Endothelial cell of umbilical vein (primary cell): ENCODE results near the gene SUMO2. TPM values are rescaled to one million over a fixed set of nuclear protein-coding genes. Genes with fewer than 3 reads are reported as not detected.

Experiments
- BruUV-seq: library from RNA; stranded (reverse); fragments of 400-500 nt; replicated peaks from 2 replicates; lab custom pipeline; 2021; lab: Mats Ljungman, UMichigan
- CTCF ChIA-PET: fragments of 300-600, 350-600 bp; sonication (Branson Sonifier 250); formaldehyde crosslinking; loops from one replicate; lab custom pipeline; 2021; ENCODE audit warnings: antibody characterized with exemption, inconsistent platforms; lab: Charles Lee
- POLR2A ChIA-PET: fragments of 300-600, 350-600 bp; sonication (Branson Sonifier 250); formaldehyde crosslinking; loops from one replicate; lab custom pipeline; 2021; ENCODE audit warnings: antibody characterized with exemption, inconsistent platforms; lab: Charles Lee
- DNase-seq: peaks from one replicate; pipeline ENCODE4 v3.0.0-alpha.2; 2011; ENCODE audit warnings: low read depth, low spot score
- FAIRE-seq: peaks from 2 replicates; lab custom pipeline; 2011; peaks lifted over from hg19 to GRCh38; lab: Jason Lieb, UNC
- H2AFZ ChIP-seq: 2 replicates; pipeline ENCODE4 v1.6.0; 2012; ENCODE audit warnings: low read depth, low read length, control low read depth, inconsistent platforms
- H3K27ac ChIP-seq: 2 replicates; pipeline ENCODE4 v1.5.1; 2011; ENCODE audit warnings: low read depth, mild to moderate bottlenecking, control low read depth, low read length, moderate library complexity; ENCODE audit not compliant: insufficient read depth
- H3K27me3 ChIP-seq, 2 experiments: 2 replicates each; pipeline versions ENCODE4 v1.6.0 to v1.6.1; 2011; ENCODE audit warnings: low read length in 2 of 2, mixed read lengths in 1 of 2; ENCODE audit not compliant: control insufficient read depth in 2 of 2, insufficient read depth in 2 of 2
- H3K36me3 ChIP-seq, 2 experiments: 2 replicates in 1 of 2; 3 replicates in 1 of 2; pipeline ENCODE4 v1.5.1; 2011; ENCODE audit warnings: low read length in 2 of 2, mild to moderate bottlenecking in 1 of 2, moderate library complexity in 1 of 2; ENCODE audit not compliant: control insufficient read depth in 2 of 2, insufficient read depth in 2 of 2; ENCODE audit errors: extremely low read depth in 1 of 2
- H3K4me1 ChIP-seq: 3 replicates; pipeline ENCODE4 v1.5.1; 2011; ENCODE audit warnings: mild to moderate bottlenecking, low read length; ENCODE audit not compliant: control insufficient read depth, insufficient read depth; ENCODE audit errors: extremely low read depth
- H3K4me2 ChIP-seq: 2 replicates; pipeline ENCODE4 v1.6.1; 2011; ENCODE audit warnings: low read length, control low read depth, mixed read lengths; ENCODE audit not compliant: insufficient read depth
- H3K4me3 ChIP-seq, 3 experiments: fragments of 200-600 bp in 1 of 3; sonication (generic), shearing (Covaris generic) in 1 of 3; replicated peaks in 1 of 3; 2 replicates each; pipeline ENCODE4 v1.5.1; 2011 to 2016; ENCODE audit warnings: control low read depth in 3 of 3, low read length in 3 of 3, mild to moderate bottlenecking in 2 of 3, inconsistent platforms in 1 of 3, low read depth in 1 of 3, moderate library complexity in 1 of 3; ENCODE audit not compliant: insufficient read depth in 1 of 3
- H3K79me2 ChIP-seq: 2 replicates; pipeline ENCODE4 v1.6.0; 2012; ENCODE audit warnings: low read length, inconsistent platforms; ENCODE audit not compliant: control insufficient read depth, insufficient read depth
- H3K9ac ChIP-seq: replicated peaks from 2 replicates; pipeline ENCODE3; 2011; ENCODE audit warnings: low read length, control low read depth; ENCODE audit not compliant: insufficient read depth; ENCODE audit errors: extremely low read depth
- H3K9me1 ChIP-seq: replicated peaks from 3 replicates; pipeline ENCODE4 v1.6.0; 2011; ENCODE audit warnings: mild to moderate bottlenecking, low read length; ENCODE audit not compliant: control insufficient read depth, insufficient read depth; ENCODE audit errors: extremely low read depth
- H3K9me3 ChIP-seq: replicated peaks from 2 replicates; pipeline ENCODE4 v1.5.1; 2012; ENCODE audit warnings: low read length, inconsistent platforms; ENCODE audit not compliant: control insufficient read depth, insufficient read depth
- H4K20me1 ChIP-seq: replicated peaks from 2 replicates; pipeline ENCODE3; 2011; ENCODE audit warnings: mild to moderate bottlenecking, low read length; ENCODE audit not compliant: control insufficient read depth, insufficient read depth; ENCODE audit errors: extremely low read depth
- EZH2 ChIP-seq: IDR thresholded peaks from 2 replicates; pipeline ENCODE4 v1.6.1; 2012; ENCODE audit warnings: borderline replicate concordance, low read depth, mild to moderate bottlenecking, moderate library complexity, low read length, inconsistent platforms; ENCODE audit not compliant: severe bottlenecking
- FOS ChIP-seq: IDR thresholded peaks from 2 replicates; pipeline ENCODE4 v1.6.1; 2011; ENCODE audit warnings: mild to moderate bottlenecking, low read length, moderate library complexity, borderline replicate concordance; ENCODE audit not compliant: insufficient read depth
- GATA2 ChIP-seq: IDR thresholded peaks from 2 replicates; pipeline ENCODE4 v1.7.0; 2011; ENCODE audit warnings: low read depth, mild to moderate bottlenecking, moderate library complexity, mixed read lengths, low read length; ENCODE audit not compliant: insufficient read length, insufficient read depth
- JUN ChIP-seq: IDR thresholded peaks from 2 replicates; pipeline ENCODE4 v1.6.1; 2011; ENCODE audit warnings: borderline replicate concordance, low read depth; ENCODE audit not compliant: insufficient read length, insufficient read depth
- MAX ChIP-seq: IDR thresholded peaks from 2 replicates; pipeline ENCODE4 v1.6.1; 2011; ENCODE audit not compliant: insufficient read depth, insufficient read length
- MYC ChIP-seq: IDR thresholded peaks from one replicate; pipeline ENCODE4 v1.6.1; 2011; ENCODE audit warnings: mild to moderate bottlenecking, low read depth, low read length
- POLR2A ChIP-seq: IDR thresholded peaks from 2 replicates; pipeline ENCODE4 v1.6.1; 2012; ENCODE audit warnings: low read depth, mild to moderate bottlenecking, control low read depth, low read length
- POLR2AphosphoS5 ChIP-seq: IDR thresholded peaks from 2 replicates; pipeline ENCODE4 v1.6.1; 2012; ENCODE audit warnings: low read depth, mild to moderate bottlenecking, control low read depth, low read length, moderate library complexity; ENCODE audit not compliant: insufficient read depth
- dilution Hi-C: fragments of 300-500 bp; cut with MboI; formaldehyde crosslinking; loops from one replicate; pipeline ENCODE4 v1.15.0; 2019; ENCODE audit warnings: low sequenced_read_pairs; ENCODE audit not compliant: extremely low pct_ligation_motif_present
- intact Hi-C: fragments of 100-400 bp; cut with micrococcal nuclease; formaldehyde crosslinking; loops from one replicate; pipeline ENCODE4 v1.10.0; 2022
- polyA plus RNA-seq, 4 experiments: library from polyadenylated mRNA; depleted of rRNA in 3 of 4; stranded (reverse) in 3 of 4; unstranded in 1 of 4; fragments of >200 nt; gene quantifications; 2 replicates each; pipeline versions ENCODE4 v1.2.1 to v1.2.3, GENCODE V29; 2011 to 2012; ENCODE audit warnings: missing spikeins in 1 of 4
- total RNA-seq: library from RNA; stranded (reverse); gene quantifications from 2 replicates; pipeline ENCODE4 v1.2.3, GENCODE V29; 2021
- TF ChIP-seq, protein P1 (sequence below), 2 donors: IDR thresholded peaks; 1 replicate in 1 of 2; 2 replicates in 1 of 2; pipeline ENCODE4 v1.5.1; 2011; ENCODE audit warnings: low read length in 2 of 2, mild to moderate bottlenecking in 2 of 2, moderate library complexity in 2 of 2, control low read depth in 1 of 2, inconsistent platforms in 1 of 2, low read depth in 1 of 2; ENCODE audit not compliant: insufficient read depth in 1 of 2; ENCODE audit errors: extremely low read depth in 1 of 2

SUMO2 gene
- total and polyA plus RNA-seq, 2 donors (not counting 3 experiments of a cell fraction or from before 2014, with no cell fraction given): 75.6 to 437 TPM

- CTCF ChIA-PET: interaction anchor here (1.1 to 2.4 kb wide), 3 partner anchors 13 to 75 kb away, joined by 10 to 11 read pairs (median 11); no protein-coding TSS in a partner anchor
- Histone ChIP-seq H3K4me2 (no peak overlapping the region), H3K4me1 (no peaks in the 10 kb centered on the region), H3K9me1 (no peaks in the 10 kb centered on the region), H3K4me3 (no peak overlapping the region), H3K27ac (no peak overlapping the region), H3K27me3 (no peaks in the 10 kb centered on the region), H3K79me2 (no peaks in the 10 kb centered on the region), H4K20me1 (no peaks in the 10 kb centered on the region), H2AFZ (no peak overlapping the region), H3K9ac (no peak overlapping the region), H3K9me3 (no peaks in the 10 kb centered on the region), H3K36me3 (no peaks in the 10 kb centered on the region)
- POLR2A ChIA-PET: interaction anchor here (0.7 kb wide), 1 partner anchor 40 kb away, joined by 4 read pairs; no protein-coding TSS in a partner anchor
- dilution Hi-C loops: no loop called here
- DNase-seq: no peak
- no peak for TF ChIP-seq MAX
- TF ChIP-seq FOS: no peak
- TF ChIP-seq JUN: no peak
- no peak for TF ChIP-seq GATA2
- no peak for TF ChIP-seq MYC
- TF ChIP-seq POLR2A: no peak
- TF ChIP-seq EZH2: no peak
- TF ChIP-seq, protein P1, sequence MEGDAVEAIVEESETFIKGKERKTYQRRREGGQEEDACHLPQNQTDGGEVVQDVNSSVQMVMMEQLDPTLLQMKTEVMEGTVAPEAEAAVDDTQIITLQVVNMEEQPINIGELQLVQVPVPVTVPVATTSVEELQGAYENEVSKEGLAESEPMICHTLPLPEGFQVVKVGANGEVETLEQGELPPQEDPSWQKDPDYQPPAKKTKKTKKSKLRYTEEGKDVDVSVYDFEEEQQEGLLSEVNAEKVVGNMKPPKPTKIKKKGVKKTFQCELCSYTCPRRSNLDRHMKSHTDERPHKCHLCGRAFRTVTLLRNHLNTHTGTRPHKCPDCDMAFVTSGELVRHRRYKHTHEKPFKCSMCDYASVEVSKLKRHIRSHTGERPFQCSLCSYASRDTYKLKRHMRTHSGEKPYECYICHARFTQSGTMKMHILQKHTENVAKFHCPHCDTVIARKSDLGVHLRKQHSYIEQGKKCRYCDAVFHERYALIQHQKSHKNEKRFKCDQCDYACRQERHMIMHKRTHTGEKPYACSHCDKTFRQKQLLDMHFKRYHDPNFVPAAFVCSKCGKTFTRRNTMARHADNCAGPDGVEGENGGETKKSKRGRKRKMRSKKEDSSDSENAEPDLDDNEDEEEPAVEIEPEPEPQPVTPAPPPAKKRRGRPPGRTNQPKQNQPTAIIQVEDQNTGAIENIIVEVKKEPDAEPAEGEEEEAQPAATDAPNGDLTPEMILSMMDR (IDR thresholded peaks at IDR 0.05; ENCODE audit: extremely low read depth in 1 of 2, insufficient read depth in 1 of 2, low read depth in 1 of 2, low read length in 2 of 2): no peak
- TF ChIP-seq POLR2AphosphoS5: no peak
- FAIRE-seq: no peak
- intact Hi-C loops: no loop called here
- no TSS peak for BruUV-seq
Measured at GRCh38 chr17:75188614-75189013, 5.9 kb upstream of the SUMO2 start.
